HEK293 (cell line): Measurements from ENCODE around the gene SEC16A.
A peak's percentile ranks its signal among the peaks of the same experiment; 100 is the strongest.

Experiments used
- CTCF ChIA-PET: fragments of 350-600 bp; formaldehyde crosslinking; extraction: SDS; loops from one replicate; lab custom pipeline; 2021; ENCODE audit warnings: antibody characterized with exemption; lab: Yijun Ruan, JAX
- POLR2A ChIA-PET: fragments of 300-600 bp; formaldehyde crosslinking; extraction: SDS; loops from one replicate; lab custom pipeline; 2020; ENCODE audit warnings: antibody characterized with exemption, inconsistent platforms; lab: Yijun Ruan, JAX
- H3K27ac ChIP-seq: fragments of 200-500 bp; sonication (Bioruptor generic); 2 replicates; pipeline ENCODE4 v1.5.1; 2014; ENCODE audit warnings: low read depth, low read length, control low read depth, inconsistent platforms; ENCODE audit errors: extremely low read depth
- H3K36me3 ChIP-seq, 2 experiments: fragments of 200-500 bp in 1 of 2; sonication (Bioruptor generic) in 1 of 2; 1 replicate in 1 of 2; 2 replicates in 1 of 2; pipeline ENCODE4 v1.5.1; 2014 to 2017; ENCODE audit warnings: inconsistent platforms in 2 of 2, low read length in 2 of 2; ENCODE audit not compliant: control insufficient read depth in 2 of 2, insufficient read depth in 1 of 2
- H3K4me1 ChIP-seq: fragments of 200-500 bp; sonication (Bioruptor generic); 2 replicates; pipeline ENCODE4 v1.5.1; 2014; ENCODE audit warnings: mild to moderate bottlenecking, low read length, inconsistent platforms; ENCODE audit not compliant: control insufficient read depth, insufficient read depth
- H3K4me3 ChIP-seq: 2 replicates; pipeline ENCODE4 v1.5.1; 2011; ENCODE audit warnings: low read depth, mild to moderate bottlenecking, control low read depth, low read length, moderate library complexity
- H3K9me3 ChIP-seq: fragments of 200-500 bp; sonication (Bioruptor generic); 2 replicates; pipeline ENCODE4 v1.5.1; 2014; ENCODE audit warnings: low read depth, low read length, inconsistent platforms; ENCODE audit not compliant: control insufficient read depth, insufficient read depth
- BCL11A ChIP-seq: fragments of 450-650 bp; formaldehyde crosslinking; IDR thresholded peaks from 2 replicates; pipeline ENCODE4 v1.5.1; 2016; ENCODE audit warnings: low read depth, missing biosample characterization, missing genetic modification characterization
- IKZF3 ChIP-seq: fragments of 450-650 bp; IDR thresholded peaks from 2 replicates; pipeline ENCODE4 v1.5.0; 2018; ENCODE audit warnings: missing biosample characterization, mild to moderate bottlenecking, missing genetic modification characterization, moderate library complexity
- KLF9 ChIP-seq: fragments of 450-650 bp; formaldehyde crosslinking; IDR thresholded peaks from 2 replicates; pipeline ENCODE4 v1.5.1; 2016; ENCODE audit warnings: missing biosample characterization, missing genetic modification characterization, low read depth
- MYNN ChIP-seq: fragments of 450-650 bp; formaldehyde crosslinking; IDR thresholded peaks from 2 replicates; pipeline ENCODE4 v1.5.1; 2016; ENCODE audit warnings: missing biosample characterization, missing genetic modification characterization, borderline replicate concordance
- SALL2 ChIP-seq: fragments of 450-650 bp; formaldehyde crosslinking; IDR thresholded peaks from 2 replicates; pipeline ENCODE4 v1.5.0; 2017; ENCODE audit warnings: missing biosample characterization, mild to moderate bottlenecking, missing genetic modification characterization, borderline replicate concordance
- SP3 ChIP-seq: fragments of 450-650 bp; formaldehyde crosslinking; IDR thresholded peaks from 2 replicates; pipeline ENCODE4 v1.5.1; 2016; ENCODE audit warnings: missing biosample characterization, missing genetic modification characterization
- YY2 ChIP-seq: fragments of 450-650 bp; formaldehyde crosslinking; IDR thresholded peaks from 2 replicates; pipeline ENCODE4 v1.5.1; 2016; ENCODE audit warnings: missing biosample characterization, missing genetic modification characterization
- ZNF112 ChIP-seq: fragments of 450-650 bp; formaldehyde crosslinking; IDR thresholded peaks from 2 replicates; pipeline ENCODE4 v1.5.0; 2017; ENCODE audit warnings: missing biosample characterization, missing genetic modification characterization
- ZNF202 ChIP-seq: fragments of 450-650 bp; formaldehyde crosslinking; IDR thresholded peaks from 2 replicates; pipeline ENCODE4 v1.5.1; 2016; ENCODE audit warnings: missing biosample characterization, missing genetic modification characterization, borderline replicate concordance
- ZNF221 ChIP-seq: fragments of 450-650 bp; formaldehyde crosslinking; IDR thresholded peaks from 2 replicates; pipeline ENCODE4 v1.5.1; 2017; ENCODE audit warnings: missing biosample characterization, missing genetic modification characterization, borderline replicate concordance
- ZNF292 ChIP-seq: fragments of 450-650 bp; formaldehyde crosslinking; IDR thresholded peaks from 2 replicates; pipeline ENCODE4 v1.5.1; 2016; ENCODE audit warnings: low read depth, missing biosample characterization, missing genetic modification characterization, borderline replicate concordance
- ZNF37A ChIP-seq: fragments of 450-650 bp; IDR thresholded peaks from 2 replicates; pipeline ENCODE4 v1.5.1; 2018; ENCODE audit warnings: missing biosample characterization, missing genetic modification characterization
- ZNF433 ChIP-seq: fragments of 450-650 bp; formaldehyde crosslinking; IDR thresholded peaks from 2 replicates; pipeline ENCODE4 v1.5.1; 2016; ENCODE audit warnings: missing biosample characterization, missing genetic modification characterization, low read depth
- ZNF501 ChIP-seq: fragments of 450-650 bp; formaldehyde crosslinking; IDR thresholded peaks from 2 replicates; pipeline ENCODE4 v1.5.1; 2016; ENCODE audit warnings: missing biosample characterization, missing genetic modification characterization
- ZNF518A ChIP-seq: fragments of 450-650 bp; formaldehyde crosslinking; conservative IDR thresholded peaks from 2 replicates; pipeline ENCODE4 v1.5.1; 2016; ENCODE audit warnings: low read depth, missing biosample characterization, missing genetic modification characterization
- ZNF623 ChIP-seq: fragments of 450-650 bp; formaldehyde crosslinking; IDR thresholded peaks from 2 replicates; pipeline ENCODE4 v1.5.1; 2016; ENCODE audit warnings: missing biosample characterization, missing genetic modification characterization
- ZNF639 ChIP-seq: fragments of 450-650 bp; formaldehyde crosslinking; IDR thresholded peaks from 2 replicates; pipeline ENCODE4 v1.5.1; 2016; ENCODE audit warnings: missing biosample characterization, missing genetic modification characterization
- ZNF701 ChIP-seq: fragments of 450-650 bp; formaldehyde crosslinking; IDR thresholded peaks from 2 replicates; pipeline ENCODE4 v1.5.1; 2016; ENCODE audit warnings: missing biosample characterization, missing genetic modification characterization
- ZNF747 ChIP-seq: fragments of 450-650 bp; formaldehyde crosslinking; IDR thresholded peaks from 2 replicates; pipeline ENCODE4 v1.5.1; 2016; ENCODE audit warnings: missing biosample characterization, missing genetic modification characterization
- ZNF768 ChIP-seq: fragments of 450-650 bp; formaldehyde crosslinking; IDR thresholded peaks from 2 replicates; pipeline ENCODE4 v1.5.1; 2018; ENCODE audit warnings: missing biosample characterization, mild to moderate bottlenecking, missing genetic modification characterization
- ZNF785 ChIP-seq: fragments of 450-650 bp; formaldehyde crosslinking; IDR thresholded peaks from 2 replicates; pipeline ENCODE4 v1.5.1; 2016; ENCODE audit warnings: missing biosample characterization, missing genetic modification characterization
- ZSCAN18 ChIP-seq: fragments of 450-650 bp; formaldehyde crosslinking; IDR thresholded peaks from 2 replicates; pipeline ENCODE4 v1.5.1; 2016; ENCODE audit warnings: missing biosample characterization, missing genetic modification characterization
- TF ChIP-seq, protein P1 (sequence below): fragments of 450-650 bp; formaldehyde crosslinking; IDR thresholded peaks from 2 replicates; pipeline ENCODE4 v1.5.1; 2016; ENCODE audit warnings: missing biosample characterization, missing genetic modification characterization
- TF ChIP-seq, protein P2 (sequence below): sonication (generic); formaldehyde crosslinking; IDR thresholded peaks from 2 replicates; pipeline ENCODE4 v1.8.1; 2022; ENCODE audit warnings: mild to moderate bottlenecking, moderate library complexity, missing genetic modification reagents

SEC16A gene

GRCh38 chr9:136515276-136515675 lies 32.4 kb upstream of the SEC16A start:
- H3K36me3 ChIP-seq, result peaks cover 0 to 66% of the 10 kb centered on the region in 2 experiments; a peak in 1 of 3 replicates

GRCh38 chr9:136514022-136514714 lies 31.3 kb upstream of the SEC16A start:
- no peak overlapping the region for H3K4me3 ChIP-seq
- CTCF ChIA-PET, result interaction anchor here (1.1 kb wide), 1 partner anchor 21 kb away, joined by 3 read pairs; no protein-coding TSS in a partner anchor
- no peaks in the 10 kb centered on the region for H3K9me3 ChIP-seq
- POLR2A ChIA-PET, result no interaction called here
- H3K36me3 ChIP-seq, result peaks cover 0 to 76% of the 10 kb centered on the region in 2 experiments; a peak in 1 of 3 replicates
- no peak overlapping the region for H3K27ac ChIP-seq
- H3K4me1 ChIP-seq, result no peaks in the 10 kb centered on the region
- TF ChIP-seq ZNF639, result no peak
- TF ChIP-seq ZNF292 (tag by site-specific recombination), result no peak
- TF ChIP-seq BCL11A, result no peak
- TF ChIP-seq KLF9 (tag by site-specific recombination), result no peak
- TF ChIP-seq ZSCAN18 (tag by site-specific recombination), result no peak
- no peak for TF ChIP-seq ZNF112
- 0 out of 2 replicates have a peak, but pooled peaks have one; percentile 29 for TF ChIP-seq ZNF768 (tag by site-specific recombination)

More at GRCh38 chr9:136515276-136515675, 32.4 kb upstream of the SEC16A start:
- ChIA-PET CTCF (no interaction called here), POLR2A (no interaction called here)
- TF ChIP-seq, protein P1, sequence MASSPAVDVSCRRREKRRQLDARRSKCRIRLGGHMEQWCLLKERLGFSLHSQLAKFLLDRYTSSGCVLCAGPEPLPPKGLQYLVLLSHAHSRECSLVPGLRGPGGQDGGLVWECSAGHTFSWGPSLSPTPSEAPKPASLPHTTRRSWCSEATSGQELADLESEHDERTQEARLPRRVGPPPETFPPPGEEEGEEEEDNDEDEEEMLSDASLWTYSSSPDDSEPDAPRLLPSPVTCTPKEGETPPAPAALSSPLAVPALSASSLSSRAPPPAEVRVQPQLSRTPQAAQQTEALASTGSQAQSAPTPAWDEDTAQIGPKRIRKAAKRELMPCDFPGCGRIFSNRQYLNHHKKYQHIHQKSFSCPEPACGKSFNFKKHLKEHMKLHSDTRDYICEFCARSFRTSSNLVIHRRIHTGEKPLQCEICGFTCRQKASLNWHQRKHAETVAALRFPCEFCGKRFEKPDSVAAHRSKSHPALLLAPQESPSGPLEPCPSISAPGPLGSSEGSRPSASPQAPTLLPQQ, result no peak
- TF ChIP-seq SP3 (tag by site-specific recombination) (no peak), ZNF701 (tag by site-specific recombination) (no peak), ZNF747 (no peak), ZNF221 (tag by site-specific recombination) (no peak), SALL2 (tag by site-specific recombination) (no peak), ZNF202 (tag by site-specific recombination) (no peak), ZNF433 (tag by site-specific recombination) (no peak), ZNF501 (tag by site-specific recombination) (no peak), ZNF518A (tag by site-specific recombination) (no peak), ZNF785 (tag by site-specific recombination) (no peak), MYNN (tag by site-specific recombination) (no peak), IKZF3 (tag by site-specific recombination) (no peak), ZNF623 (tag by site-specific recombination) (no peak), ZNF37A (tag by site-specific recombination) (no peak), BCL11A (no peak), YY2 (tag by site-specific recombination) (no peak)
- TF ChIP-seq, protein P2, sequence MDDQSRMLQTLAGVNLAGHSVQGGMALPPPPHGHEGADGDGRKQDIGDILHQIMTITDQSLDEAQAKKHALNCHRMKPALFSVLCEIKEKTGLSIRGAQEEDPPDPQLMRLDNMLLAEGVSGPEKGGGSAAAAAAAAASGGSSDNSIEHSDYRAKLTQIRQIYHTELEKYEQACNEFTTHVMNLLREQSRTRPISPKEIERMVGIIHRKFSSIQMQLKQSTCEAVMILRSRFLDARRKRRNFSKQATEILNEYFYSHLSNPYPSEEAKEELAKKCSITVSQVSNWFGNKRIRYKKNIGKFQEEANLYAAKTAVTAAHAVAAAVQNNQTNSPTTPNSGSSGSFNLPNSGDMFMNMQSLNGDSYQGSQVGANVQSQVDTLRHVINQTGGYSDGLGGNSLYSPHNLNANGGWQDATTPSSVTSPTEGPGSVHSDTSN (CRISPR knock-in tag), result no peak
- Histone ChIP-seq H3K9me3 (no peaks in the 10 kb centered on the region), H3K27ac (no peak overlapping the region), H3K4me1 (no peaks in the 10 kb centered on the region), H3K4me3 (no peak overlapping the region)
